HepG2 (cell line): ENCODE data around the gene ZPR1.

Source experiments
- CCAR2 ChIP-seq: fragments of 200-400 bp; formaldehyde crosslinking; optimal IDR thresholded peaks from 2 replicates; pipeline ENCODE3; 2018; ENCODE audit warnings: low read depth, mild to moderate bottlenecking, low read length, moderate library complexity
- CREM ChIP-seq, 2 experiments: sonication (generic) in 1 of 2; formaldehyde crosslinking in 1 of 2; IDR thresholded peaks; 2 replicates each; pipeline versions ENCODE4 v1.4.0 to v1.6.1; 2016 to 2020; ENCODE audit warnings: antibody characterized with exemption in 1 of 2, mild to moderate bottlenecking in 1 of 2, missing genetic modification reagents in 1 of 2
- ETV6 ChIP-seq: sonication (generic); formaldehyde crosslinking; conservative IDR thresholded peaks from 2 replicates; pipeline ENCODE4 v1.4.0; 2020; ENCODE audit warnings: missing genetic modification reagents
- HDAC6 ChIP-seq: fragments of 200-600 bp; sonication (generic); IDR thresholded peaks from 2 replicates; pipeline ENCODE4 v1.7.0; 2017; ENCODE audit warnings: mild to moderate bottlenecking, antibody characterized with exemption, low read length, low read depth
- NFIB ChIP-seq: sonication (generic); formaldehyde crosslinking; IDR thresholded peaks from 2 replicates; pipeline ENCODE4 v1.9.0; 2021; ENCODE audit warnings: missing genetic modification reagents, mild to moderate bottlenecking, borderline replicate concordance
- NFIC ChIP-seq: IDR thresholded peaks from 2 replicates; pipeline ENCODE4 v1.6.1; 2012; ENCODE audit warnings: mild to moderate bottlenecking, low read length, inconsistent platforms
- SNRNP70 ChIP-seq: fragments of 200-400 bp; formaldehyde crosslinking; IDR thresholded peaks from 2 replicates; pipeline ENCODE4 v1.6.1; 2017; ENCODE audit warnings: mild to moderate bottlenecking, low read depth, low read length, moderate library complexity
- ZNF780A ChIP-seq: sonication (generic); formaldehyde crosslinking; IDR thresholded peaks from 2 replicates; pipeline ENCODE4 v1.8.0; 2022; ENCODE audit warnings: mild to moderate bottlenecking, missing genetic modification reagents, moderate library complexity
- TF ChIP-seq, protein P1 (sequence below): sonication (generic); formaldehyde crosslinking; IDR thresholded peaks from 2 replicates; pipeline ENCODE4 v1.5.0; 2020; ENCODE audit warnings: mild to moderate bottlenecking, missing genetic modification reagents, moderate library complexity
- TF ChIP-seq, protein P2 (sequence below): sonication (generic); formaldehyde crosslinking; IDR thresholded peaks from 2 replicates; pipeline ENCODE4 v1.5.0; 2020; ENCODE audit warnings: missing genetic modification reagents, mild to moderate bottlenecking, borderline replicate concordance
- TF ChIP-seq, protein P3 (sequence below): IDR thresholded peaks from 2 replicates; pipeline ENCODE4 v1.6.1; 2012; ENCODE audit warnings: inconsistent platforms
- TF ChIP-seq, protein P4 (sequence below): sonication (generic); formaldehyde crosslinking; IDR thresholded peaks from 2 replicates; pipeline ENCODE4 v1.4.0; 2020; ENCODE audit warnings: missing genetic modification reagents

DNA sequence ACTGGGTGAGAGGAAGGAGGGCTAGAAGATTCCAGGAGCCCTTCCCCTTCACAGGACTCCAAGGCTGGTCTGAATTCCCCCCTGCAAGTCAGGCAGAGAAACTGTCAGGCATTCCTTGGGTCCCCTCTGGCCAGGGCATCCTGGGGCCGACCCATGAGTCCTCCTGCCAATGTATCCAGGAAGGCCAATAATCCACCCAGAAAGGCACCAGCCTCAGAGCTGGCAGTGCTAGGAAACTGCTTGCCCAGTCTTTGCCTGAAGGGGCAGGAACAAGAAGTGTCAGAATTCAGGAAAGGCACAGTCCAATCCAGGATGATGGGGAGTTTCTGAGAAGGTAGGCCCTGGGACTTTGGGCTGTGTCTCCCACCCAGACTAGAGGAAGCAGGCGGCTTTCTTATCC, 56.0 kb downstream of the ZPR1 start:
- TF ChIP-seq, protein P1, sequence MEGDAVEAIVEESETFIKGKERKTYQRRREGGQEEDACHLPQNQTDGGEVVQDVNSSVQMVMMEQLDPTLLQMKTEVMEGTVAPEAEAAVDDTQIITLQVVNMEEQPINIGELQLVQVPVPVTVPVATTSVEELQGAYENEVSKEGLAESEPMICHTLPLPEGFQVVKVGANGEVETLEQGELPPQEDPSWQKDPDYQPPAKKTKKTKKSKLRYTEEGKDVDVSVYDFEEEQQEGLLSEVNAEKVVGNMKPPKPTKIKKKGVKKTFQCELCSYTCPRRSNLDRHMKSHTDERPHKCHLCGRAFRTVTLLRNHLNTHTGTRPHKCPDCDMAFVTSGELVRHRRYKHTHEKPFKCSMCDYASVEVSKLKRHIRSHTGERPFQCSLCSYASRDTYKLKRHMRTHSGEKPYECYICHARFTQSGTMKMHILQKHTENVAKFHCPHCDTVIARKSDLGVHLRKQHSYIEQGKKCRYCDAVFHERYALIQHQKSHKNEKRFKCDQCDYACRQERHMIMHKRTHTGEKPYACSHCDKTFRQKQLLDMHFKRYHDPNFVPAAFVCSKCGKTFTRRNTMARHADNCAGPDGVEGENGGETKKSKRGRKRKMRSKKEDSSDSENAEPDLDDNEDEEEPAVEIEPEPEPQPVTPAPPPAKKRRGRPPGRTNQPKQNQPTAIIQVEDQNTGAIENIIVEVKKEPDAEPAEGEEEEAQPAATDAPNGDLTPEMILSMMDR (CRISPR knock-in tag): no peak
- TF ChIP-seq NFIB (CRISPR knock-in tag) (no peak), CREM (IDR thresholded peaks at IDR 0.05) (no peak), CREM (CRISPR knock-in tag; IDR thresholded peaks at IDR 0.05) (no peak), CCAR2 (no peak), ETV6 (CRISPR knock-in tag) (no peak), SNRNP70 (no peak), ZNF780A (CRISPR knock-in tag) (no peak), NFIC (no peak), HDAC6 (no peak)
- TF ChIP-seq, protein P2, sequence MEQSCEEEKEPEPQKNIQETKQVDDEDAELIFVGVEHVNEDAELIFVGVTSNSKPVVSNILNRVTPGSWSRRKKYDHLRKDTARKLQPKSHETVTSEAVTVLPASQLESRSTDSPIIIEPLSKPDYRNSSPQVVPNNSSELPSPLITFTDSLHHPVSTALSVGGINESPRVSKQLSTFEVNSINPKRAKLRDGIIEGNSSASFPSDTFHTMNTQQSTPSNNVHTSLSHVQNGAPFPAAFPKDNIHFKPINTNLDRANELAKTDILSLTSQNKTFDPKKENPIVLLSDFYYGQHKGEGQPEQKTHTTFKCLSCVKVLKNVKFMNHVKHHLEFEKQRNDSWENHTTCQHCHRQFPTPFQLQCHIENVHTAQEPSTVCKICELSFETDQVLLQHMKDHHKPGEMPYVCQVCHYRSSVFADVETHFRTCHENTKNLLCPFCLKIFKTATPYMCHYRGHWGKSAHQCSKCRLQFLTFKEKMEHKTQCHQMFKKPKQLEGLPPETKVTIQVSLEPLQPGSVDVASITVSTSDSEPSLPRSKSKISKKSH (CRISPR knock-in tag): no peak
- TF ChIP-seq, protein P3, sequence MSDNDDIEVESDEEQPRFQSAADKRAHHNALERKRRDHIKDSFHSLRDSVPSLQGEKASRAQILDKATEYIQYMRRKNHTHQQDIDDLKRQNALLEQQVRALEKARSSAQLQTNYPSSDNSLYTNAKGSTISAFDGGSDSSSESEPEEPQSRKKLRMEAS: no peak
- TF ChIP-seq, protein P4, sequence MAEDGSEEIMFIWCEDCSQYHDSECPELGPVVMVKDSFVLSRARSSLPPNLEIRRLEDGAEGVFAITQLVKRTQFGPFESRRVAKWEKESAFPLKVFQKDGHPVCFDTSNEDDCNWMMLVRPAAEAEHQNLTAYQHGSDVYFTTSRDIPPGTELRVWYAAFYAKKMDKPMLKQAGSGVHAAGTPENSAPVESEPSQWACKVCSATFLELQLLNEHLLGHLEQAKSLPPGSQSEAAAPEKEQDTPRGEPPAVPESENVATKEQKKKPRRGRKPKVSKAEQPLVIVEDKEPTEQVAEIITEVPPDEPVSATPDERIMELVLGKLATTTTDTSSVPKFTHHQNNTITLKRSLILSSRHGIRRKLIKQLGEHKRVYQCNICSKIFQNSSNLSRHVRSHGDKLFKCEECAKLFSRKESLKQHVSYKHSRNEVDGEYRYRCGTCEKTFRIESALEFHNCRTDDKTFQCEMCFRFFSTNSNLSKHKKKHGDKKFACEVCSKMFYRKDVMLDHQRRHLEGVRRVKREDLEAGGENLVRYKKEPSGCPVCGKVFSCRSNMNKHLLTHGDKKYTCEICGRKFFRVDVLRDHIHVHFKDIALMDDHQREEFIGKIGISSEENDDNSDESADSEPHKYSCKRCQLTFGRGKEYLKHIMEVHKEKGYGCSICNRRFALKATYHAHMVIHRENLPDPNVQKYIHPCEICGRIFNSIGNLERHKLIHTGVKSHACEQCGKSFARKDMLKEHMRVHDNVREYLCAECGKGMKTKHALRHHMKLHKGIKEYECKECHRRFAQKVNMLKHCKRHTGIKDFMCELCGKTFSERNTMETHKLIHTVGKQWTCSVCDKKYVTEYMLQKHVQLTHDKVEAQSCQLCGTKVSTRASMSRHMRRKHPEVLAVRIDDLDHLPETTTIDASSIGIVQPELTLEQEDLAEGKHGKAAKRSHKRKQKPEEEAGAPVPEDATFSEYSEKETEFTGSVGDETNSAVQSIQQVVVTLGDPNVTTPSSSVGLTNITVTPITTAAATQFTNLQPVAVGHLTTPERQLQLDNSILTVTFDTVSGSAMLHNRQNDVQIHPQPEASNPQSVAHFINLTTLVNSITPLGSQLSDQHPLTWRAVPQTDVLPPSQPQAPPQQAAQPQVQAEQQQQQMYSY (CRISPR knock-in tag): no peak
